Measurements from ENCODE around the gene CASR.
A peak's percentile ranks its signal among the peaks of the same experiment; 100 is the strongest.
"Not testable (repeated sequence)": the region's sequence is repeated elsewhere in the genome, so short reads cannot be mapped to it uniquely, and the experiment has no call there.

CASR gene, protein sequence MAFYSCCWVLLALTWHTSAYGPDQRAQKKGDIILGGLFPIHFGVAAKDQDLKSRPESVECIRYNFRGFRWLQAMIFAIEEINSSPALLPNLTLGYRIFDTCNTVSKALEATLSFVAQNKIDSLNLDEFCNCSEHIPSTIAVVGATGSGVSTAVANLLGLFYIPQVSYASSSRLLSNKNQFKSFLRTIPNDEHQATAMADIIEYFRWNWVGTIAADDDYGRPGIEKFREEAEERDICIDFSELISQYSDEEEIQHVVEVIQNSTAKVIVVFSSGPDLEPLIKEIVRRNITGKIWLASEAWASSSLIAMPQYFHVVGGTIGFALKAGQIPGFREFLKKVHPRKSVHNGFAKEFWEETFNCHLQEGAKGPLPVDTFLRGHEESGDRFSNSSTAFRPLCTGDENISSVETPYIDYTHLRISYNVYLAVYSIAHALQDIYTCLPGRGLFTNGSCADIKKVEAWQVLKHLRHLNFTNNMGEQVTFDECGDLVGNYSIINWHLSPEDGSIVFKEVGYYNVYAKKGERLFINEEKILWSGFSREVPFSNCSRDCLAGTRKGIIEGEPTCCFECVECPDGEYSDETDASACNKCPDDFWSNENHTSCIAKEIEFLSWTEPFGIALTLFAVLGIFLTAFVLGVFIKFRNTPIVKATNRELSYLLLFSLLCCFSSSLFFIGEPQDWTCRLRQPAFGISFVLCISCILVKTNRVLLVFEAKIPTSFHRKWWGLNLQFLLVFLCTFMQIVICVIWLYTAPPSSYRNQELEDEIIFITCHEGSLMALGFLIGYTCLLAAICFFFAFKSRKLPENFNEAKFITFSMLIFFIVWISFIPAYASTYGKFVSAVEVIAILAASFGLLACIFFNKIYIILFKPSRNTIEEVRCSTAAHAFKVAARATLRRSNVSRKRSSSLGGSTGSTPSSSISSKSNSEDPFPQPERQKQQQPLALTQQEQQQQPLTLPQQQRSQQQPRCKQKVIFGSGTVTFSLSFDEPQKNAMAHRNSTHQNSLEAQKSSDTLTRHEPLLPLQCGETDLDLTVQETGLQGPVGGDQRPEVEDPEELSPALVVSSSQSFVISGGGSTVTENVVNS

DNA sequence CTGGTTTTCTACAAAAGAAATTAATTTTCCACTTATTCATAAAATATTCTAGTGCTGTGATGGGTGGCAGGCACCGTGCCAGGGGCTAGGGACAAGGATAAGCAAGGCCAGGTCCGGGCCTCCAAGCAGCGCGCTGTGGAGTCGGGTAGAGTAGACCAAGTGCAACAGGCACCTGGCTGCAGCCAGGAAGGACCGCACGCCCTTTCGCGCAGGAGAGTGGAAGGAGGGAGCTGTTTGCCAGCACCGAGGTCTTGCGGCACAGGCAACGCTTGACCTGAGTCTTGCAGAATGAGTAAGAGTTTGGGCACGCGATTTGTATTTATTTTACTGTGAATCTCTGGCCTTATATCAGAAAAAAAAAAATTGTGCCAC lies at the start of gene CASR:
CASR (plus strand) TSS at position 148 of the 372 bp plus-strand sequence. CDS start 70,522 bp downstream, outside the sequence.
- DNase-seq = no peak

DNA sequence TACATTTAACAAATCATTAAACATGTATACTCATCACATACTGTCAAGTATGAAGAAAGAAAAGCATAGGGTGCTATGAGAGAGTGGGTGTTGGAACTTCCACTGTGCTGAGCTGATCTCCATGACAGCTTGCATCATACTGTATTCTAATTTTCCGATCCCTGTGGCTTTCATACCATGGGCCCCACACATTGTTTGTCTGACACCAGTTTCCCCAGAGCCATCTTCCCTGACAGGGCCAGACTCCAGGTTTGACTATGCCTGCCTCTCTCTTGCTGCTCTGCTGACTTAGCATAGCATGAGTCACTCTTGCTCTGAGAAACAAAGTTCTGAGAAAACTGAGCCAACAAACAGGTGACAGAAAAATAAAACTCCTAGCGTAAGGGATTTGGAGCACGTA lies 37.0 kb upstream of the CASR start:
- peak; percentile 74 for DNase-seq

DNA sequence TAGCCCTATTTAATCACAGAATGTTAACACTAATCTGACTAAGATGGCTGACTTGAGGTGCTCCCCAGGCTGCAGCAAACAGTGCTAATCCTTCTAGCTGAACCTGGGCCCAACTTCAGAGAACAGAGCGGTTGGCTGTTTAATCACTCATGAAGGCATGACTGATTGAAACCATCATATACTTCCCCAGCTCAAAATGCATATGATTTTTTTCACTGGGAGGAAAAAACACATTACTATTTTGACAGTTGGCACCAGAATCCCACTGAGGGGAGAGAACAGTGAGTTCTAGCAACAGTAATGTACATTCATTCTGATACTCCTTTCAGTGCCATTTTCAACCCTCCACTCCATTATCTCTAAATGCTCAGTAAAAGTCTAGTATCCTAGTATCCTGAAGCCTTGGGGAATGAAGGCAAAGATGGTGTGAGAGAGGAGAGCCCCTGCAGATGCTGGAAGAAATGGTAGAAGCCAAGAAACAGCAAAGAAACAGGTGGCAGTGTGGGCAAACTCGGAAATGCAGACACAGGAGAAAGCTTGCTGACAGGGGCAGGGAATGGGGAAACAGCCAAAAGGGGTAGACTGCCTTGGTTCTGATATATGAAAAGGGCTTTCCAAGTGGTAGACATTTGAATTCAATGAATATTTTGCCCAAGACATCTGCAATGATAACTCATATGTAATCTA lies 34.4 kb upstream of the CASR start:
- DNase-seq = no peak

DNA sequence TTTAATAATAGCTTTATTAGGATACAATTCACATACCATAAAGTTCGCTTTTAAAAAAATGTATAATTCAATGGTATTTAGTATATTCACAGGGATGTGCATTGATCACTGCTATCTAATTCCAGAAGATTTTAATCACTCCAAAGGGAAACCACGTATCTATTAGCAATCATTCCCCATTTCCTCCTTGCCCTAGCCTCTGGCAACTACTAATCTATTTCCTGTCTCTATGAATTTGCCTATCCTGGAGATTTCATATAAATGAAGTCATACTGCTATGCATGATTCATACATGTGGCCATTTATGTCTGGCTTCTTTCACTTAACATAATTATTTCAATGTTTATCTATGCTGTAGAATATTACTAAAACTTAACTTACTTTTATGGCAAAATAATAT lies 32.0 kb upstream of the CASR start:
- DNase-seq = no peak

DNA sequence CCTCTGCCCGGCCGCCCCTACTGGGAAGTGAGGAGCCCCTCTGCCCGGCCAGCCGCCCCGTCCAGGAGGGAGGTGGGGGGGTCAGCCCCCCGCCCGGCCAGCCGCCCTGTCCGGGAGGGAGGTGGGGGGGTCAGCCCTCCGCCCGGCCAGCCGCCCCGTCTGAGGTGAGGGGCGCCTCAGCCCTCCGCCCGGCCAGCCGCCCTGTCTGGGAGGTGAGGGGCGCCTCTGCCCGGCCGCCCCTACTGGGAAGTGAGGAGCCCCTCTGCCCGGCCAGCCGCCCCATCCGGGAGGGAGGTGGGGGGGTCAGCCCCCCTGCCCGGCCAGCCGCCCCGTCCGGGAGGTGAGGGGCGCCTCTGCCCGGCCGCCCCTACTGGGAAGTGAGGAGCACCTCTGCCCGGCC lies 18.5 kb upstream of the CASR start:
- not testable (repeated sequence) for DNase-seq

DNA sequence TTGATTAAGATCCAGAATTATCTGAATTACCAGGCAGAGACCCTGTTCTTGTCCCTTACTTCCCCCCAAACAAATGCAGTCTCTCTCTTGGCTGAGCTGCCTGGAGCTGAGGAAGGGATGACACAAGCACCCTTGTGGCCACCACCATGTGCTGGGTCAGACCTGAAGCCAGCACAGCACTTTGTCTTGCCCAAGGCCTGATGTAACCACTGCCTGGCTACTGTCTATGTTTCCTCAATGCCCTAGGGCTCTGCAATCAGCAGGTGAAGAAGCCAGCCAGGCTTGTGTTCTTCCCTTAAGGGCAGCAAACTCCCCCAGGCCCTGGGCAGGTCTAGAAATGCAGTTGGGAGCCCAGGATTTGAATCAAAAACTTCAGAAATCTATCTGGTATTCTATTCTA lies 15.8 kb upstream of the CASR start:
- no peak for DNase-seq

DNA sequence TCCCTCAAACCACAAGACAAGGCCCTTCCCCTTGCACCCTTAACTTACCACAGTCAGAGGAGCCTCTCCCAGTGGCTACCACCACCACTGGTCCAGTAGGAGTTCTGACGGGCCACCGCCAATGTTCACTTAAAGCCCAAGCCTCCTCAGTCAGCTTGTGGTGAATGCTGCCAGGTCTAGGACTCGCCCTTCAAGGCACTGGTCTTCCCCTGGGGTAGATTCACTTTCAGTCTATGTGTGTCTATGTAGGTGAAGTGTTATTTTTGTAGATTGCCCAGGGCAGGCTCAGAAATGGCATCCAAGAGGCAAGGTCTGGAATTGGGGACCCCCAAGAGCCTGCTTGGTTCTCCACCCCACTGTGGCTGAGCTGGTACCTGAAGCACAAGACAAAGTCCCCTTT lies 15.4 kb upstream of the CASR start:
- DNase-seq = no peak

DNA sequence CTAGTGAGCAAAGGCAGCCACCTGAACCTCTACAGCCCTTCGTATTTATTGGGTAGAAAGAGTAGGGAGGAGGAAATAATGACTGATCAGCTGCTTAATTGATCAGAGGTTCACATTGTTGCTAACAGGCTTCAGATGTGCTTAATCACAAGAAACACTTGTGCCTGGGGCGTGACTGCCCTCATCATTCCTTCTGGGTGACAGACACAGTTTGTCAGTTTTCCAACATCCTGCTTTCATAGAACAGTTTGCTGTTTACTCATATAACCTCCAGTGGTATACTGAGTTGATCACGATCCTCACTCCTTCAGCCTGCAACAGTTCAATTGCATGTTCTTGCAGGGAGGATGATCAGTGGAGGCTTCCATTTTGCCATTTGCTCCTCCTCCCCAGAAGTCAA lies 13.6 kb upstream of the CASR start:
- DNase-seq = no peak

DNA sequence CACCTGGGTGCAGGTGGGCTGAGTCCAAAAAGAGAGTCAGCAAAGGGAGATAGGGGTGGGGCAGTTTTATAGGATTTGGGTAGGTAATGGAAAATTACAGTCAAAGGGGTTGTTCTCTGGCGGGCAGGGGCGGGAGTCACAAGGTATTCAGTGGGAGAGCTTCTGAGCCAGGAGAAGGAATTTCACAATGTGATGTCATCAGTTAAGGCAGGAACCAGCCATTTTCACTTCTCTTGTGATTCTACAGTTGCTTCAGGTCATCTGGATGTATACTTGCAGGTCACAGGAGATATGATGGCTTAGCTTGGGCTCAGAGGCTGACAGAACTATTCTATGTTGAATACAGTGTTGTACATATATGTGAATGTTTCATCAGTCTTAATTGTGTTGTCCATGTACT lies 12.1 kb upstream of the CASR start:
- DNase-seq = not testable (repeated sequence)

DNA sequence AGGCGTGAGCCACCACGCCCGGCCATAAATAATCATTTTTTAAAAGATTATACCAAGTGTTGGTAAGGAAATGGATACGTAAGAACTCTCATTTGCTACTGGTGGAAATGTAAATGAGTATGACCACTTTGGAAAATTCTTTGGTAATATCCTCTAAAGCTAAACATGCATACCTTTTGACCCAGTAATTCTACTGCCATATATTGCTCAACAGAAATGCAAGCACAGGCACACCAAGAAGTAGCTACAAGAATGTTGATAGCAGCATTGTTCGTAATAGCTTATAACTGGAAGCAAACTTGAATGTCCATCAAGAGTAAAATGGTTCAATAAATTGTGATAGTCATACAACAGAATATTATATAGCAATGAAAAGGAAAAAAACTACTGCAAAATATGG lies 4.8 kb upstream of the CASR start:
- no peak for DNase-seq

DNA sequence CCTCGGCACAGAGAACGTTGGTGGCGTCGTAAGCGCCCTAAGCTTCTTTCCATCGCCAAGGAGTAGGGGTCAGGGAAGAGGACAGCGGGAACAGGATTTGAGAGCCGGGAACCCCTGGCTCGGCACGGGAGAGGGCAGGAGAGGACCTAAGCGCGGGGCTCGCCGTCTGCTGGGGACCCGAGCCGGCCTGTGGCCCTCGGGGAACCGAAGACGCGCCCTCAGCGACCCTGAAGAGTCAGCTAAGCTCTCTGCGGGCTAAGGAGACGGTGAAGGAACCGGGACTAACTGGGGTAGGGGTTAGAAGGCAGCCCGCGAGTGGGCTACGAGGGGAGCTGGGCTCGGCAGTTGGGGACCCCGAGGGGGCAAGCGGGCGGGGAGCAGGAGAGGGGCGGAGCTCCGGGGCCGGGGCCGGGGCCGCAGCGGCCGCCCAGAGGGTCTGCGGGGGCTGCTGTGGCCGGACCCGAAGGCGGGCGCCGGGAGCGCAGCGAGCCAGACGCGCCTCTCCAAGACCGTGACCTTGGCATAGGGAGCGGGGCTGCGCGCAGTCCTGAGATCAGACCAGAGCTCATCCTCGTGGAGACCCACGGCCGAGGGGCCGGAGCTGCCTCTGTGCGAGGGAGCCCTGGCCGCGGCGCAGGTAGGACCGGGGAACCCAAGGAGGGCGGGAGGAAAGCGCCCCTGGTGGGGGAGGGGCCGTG lies 574 bp downstream of the CASR start:
- DNase-seq = no peak

DNA sequence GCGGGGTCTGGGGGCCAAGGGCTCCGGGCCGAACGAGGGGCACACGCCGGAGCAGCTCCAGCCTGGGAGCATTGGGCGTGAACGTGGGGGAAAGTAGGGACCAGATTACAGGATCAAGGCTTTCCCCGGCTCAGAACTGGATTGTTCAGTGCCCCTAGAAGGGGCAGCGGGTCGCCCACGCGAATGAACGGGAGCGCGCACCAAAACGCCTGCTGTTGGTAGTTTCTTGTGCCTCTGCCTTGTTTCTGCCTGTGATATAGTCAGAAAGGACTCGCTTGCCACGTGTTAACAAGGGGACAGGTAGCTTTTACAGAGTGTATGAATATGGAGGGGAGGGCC lies 1.1 kb downstream of the CASR start:
- no peak for DNase-seq

DNA sequence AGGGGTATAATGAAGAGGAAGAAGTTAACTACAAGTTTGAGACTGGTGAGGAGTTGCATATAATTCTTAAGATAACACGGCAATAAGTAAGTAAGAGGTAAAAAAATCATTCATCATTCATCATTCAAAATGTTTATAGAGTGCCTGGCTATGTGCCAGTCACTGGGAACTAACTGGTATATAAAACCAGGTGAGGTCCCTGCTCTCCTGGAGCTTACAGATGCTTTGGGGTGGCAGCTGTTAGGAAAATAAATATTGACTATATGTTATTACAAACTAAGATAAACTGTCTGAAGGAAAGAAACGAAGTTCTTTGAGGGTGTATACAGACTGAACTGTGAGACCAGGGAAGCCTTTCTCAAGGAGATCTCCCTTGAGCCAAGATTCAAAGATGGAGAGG lies 2.9 kb downstream of the CASR start:
- no peak for DNase-seq

DNA sequence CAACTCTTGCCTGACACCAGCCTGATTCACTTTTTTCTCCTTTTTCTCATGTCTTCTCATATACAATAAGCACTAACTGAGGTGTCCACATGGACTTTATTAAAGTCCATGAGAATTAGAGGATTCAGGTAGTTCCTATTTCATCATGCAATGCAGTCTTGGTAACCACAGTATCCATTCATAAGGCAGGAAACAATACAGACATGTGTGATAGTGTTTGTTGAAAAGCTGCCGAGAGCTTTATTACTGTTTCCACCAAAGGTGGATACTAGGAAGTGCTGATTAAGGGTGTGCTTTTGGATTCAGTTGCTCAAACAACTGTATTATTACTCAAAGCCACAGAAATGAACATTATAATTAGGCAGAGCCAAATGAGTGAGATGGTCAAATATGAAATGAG lies 5.3 kb downstream of the CASR start:
- no peak for DNase-seq

DNA sequence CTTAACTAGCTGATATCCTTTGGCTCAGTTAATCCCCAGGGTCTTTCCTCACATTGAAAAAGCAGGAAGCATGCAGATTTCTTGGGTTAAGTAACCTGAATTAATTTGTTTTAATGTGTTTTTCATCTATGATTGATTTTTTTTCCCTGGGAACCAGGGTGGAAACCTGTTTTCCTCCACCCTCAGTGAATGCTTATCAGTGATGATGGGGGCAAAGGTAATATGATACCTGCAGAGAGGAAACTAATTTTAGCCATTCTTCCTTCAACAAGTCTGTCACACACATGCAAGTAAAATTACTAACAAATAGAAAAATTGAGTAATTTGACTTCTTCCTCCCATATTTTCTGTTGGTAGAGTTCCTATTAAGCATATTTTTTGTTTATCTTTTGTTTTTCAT lies 5.9 kb downstream of the CASR start:
- DNase-seq = no peak

DNA sequence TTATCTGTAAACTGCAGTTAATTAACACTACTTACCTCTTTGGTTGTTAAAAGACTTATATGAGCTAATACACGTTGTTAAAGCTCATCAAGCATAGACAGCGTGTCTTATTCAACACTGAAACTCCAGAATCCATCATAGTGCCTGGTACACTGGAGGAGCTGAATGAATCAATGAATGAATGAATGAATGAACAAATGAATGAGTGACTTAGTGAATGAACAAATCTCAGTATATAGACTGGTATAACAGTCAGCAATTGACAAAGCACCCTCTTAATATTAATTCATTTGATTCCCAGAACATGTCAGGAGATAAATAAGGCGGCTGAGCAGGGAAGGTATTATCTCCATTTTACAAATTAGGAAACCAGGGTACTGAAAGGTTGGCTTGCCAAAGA lies 7.1 kb downstream of the CASR start:
- DNase-seq = no peak

DNA sequence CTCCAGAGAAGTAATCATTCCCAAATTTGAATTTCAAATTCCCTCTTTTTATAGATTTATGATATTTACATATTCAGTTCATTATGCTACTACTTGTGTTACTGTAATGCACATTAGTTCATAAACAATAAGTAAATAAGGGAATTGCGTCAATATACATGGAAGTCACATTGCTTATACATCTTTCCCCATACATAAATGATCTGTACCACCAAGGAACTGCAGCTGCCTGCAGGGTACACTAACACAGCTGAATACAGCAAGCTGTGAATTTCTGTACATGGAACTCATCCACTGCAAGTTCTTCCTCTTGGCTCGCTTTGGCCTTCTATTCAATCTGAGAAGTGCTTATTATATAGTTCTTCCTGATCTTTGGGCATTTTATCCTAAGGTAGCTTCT lies 15.5 kb downstream of the CASR start:
- no peak for DNase-seq

DNA sequence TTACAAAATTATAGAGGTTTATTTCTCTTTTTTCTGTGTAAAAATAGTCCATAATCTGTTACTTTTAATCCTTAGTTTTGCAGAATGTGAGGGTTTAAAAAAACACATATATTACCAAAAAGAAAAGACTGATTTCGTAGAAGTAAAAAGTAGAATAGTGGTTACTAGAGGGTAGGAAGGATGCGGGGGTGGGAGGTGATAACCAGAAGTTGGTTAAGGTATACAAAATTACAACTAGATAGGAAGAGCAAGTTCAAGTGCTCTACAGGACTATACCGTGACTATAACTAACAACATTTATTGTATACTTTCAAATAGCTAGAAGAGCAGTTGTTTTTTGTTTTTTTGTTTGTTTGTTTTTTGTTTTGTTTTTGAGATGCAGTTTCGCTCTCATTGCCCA lies 16.1 kb downstream of the CASR start:
- no peak for DNase-seq

DNA sequence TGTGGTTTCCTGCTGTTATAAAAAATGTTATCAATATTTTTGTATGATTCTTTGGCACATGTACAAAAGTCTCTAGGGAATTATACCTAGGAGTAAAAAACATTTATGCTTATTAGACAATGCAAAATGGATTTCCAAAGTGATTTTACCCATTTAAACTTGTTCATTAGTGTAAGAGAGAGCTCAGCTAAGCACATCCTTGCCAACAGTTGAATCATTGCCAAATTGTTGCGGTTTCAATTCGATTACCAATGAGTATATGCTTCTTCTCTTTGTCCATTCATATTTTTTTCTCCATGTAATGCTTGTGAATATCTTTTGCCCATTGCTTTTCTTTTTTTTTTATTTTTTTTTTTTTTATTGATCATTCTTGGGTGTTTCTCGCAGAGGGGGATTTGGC lies 17.2 kb downstream of the CASR start:
- no peak for DNase-seq

DNA sequence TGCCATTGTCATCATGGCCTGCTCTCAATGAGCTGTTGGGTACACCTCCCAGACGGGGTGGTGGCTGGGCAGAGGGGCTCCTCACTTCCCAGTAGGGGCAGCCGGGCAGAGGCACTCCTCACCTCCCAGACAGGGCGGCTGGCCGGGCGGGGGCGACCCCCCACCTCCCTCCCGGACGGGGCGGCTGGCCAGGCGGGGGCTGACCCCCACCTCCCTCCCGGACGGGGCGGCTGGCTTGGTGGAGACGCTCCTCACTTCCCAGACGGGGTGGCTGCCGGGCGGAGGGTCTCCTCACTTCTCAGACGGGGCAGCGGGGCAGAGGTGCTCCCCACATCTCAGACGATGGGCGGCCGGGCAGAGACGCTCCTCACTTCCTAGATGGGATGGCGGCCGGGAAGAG lies 18.0 kb downstream of the CASR start:
- not testable (repeated sequence) for DNase-seq

DNA sequence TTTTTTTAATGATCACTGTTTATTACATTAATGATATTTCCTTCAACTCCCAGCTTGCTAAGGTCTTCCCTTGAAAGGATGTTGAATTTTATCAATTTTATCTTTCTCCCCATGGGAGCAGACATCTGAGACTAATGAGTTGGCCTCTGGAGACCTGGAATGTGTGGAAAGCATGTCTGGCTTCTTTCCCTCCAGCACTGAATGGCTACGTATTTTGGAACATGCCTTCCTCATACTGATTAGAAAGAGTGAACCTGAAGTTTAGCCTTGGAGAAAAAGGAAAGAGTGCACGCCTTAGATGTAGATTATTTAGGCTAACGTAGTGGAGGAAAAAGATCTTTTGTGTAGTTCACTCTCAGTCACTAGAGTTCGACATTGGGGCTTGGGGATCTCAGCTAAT lies 25.1 kb downstream of the CASR start:
- no peak for DNase-seq

DNA sequence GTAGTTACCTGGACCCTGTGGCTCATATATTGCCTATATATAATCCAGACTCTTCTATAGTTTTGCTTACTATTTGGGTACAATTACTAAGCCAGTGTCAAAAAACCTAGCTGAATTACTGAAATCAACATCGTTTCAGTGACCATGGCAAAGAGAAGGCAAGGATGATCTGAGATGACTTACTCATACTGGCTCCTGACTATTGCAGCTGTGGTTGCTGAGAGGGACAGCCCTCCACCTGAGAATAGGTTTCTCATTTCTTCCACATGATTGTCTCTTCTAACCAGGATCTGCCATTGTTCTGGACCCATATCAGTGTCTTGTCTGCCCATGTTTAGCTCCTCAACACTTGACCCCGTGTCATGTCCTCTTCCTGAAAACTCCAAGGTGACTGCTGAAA lies 30.2 kb downstream of the CASR start:
- DNase-seq = no peak

DNA sequence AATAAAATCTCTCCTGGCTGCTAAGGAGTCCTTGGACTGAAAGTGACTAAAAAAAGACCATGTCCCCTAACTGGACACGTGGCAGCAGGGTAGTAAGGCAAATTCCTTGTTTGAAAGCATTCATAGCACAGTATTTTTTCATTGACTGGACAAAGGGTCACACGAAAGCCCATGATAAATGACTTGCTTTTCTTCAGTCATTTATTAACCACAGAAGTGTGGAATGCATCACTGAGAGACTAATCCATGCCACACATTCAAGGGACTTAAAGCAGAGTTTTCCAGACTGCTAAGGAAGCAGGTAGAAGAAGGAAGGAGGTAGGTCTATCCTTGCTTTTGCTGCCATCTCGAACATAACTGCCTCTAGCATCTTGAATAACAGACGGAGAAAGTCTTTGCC lies 31.2 kb downstream of the CASR start:
- no peak for DNase-seq
